DOHH2 (cell line): Measurements from ENCODE around the gene BMP8B.
"Not testable (repeated sequence)": the region's sequence is repeated elsewhere in the genome, so short reads cannot be mapped to it uniquely, and the experiment has no call there.

ENCODE experiments used
- CTCF ChIP-seq: fragments of 200-600 bp; sonication (generic); IDR thresholded peaks from one replicate; pipeline ENCODE4 v1.5.1; 2014; ENCODE audit warnings: antibody characterized with exemption, mild to moderate bottlenecking, low read depth, low read length; ENCODE audit not compliant: poor library complexity, severe bottlenecking
- EZH2phosphoT487 ChIP-seq: fragments of 200-600 bp; sonication (generic); IDR thresholded peaks from 2 replicates; pipeline ENCODE4 v1.6.1; 2017; ENCODE audit warnings: borderline replicate concordance, mild to moderate bottlenecking, antibody characterized with exemption, low read length, moderate library complexity, mixed read lengths

- TF ChIP-seq CTCF, EZH2phosphoT487: not testable (repeated sequence)
These were observed 18.3 kb downstream of the BMP8B start for GRCh38 chr1:39770100-39771021.
